GM13976 (cell line): ENCODE data around the gene F11R.

Experiments
- DNase-seq: peaks from one replicate; pipeline ENCODE4 v3.0.0; 2012; ENCODE audit warnings: low spot score
- in situ Hi-C: fragments of 300-500 bp; cut with MboI; formaldehyde crosslinking; loops from one replicate; pipeline ENCODE4 v1.12.0; 2022; ENCODE audit warnings: low sequenced_read_pairs, mixed read lengths, inconsistent platforms; ENCODE audit not compliant: unreplicated experiment
- TF ChIP-seq, protein P1 (sequence below): IDR thresholded peaks from 2 replicates; pipeline ENCODE4 v1.5.1; 2012; ENCODE audit warnings: borderline replicate concordance, mild to moderate bottlenecking; ENCODE audit not compliant: insufficient read depth; ENCODE audit errors: extremely low read depth, missing control alignments, control extremely low read depth

The F11R gene

GRCh38 chr1:160971618-160972056 is 49.3 kb downstream of the F11R start:
- in situ Hi-C loops, result loop anchor here (25.0 kb wide), 1 partner anchor 559 kb away; the partner anchor contains the start of gene VANGL2
- TF ChIP-seq, protein P1, sequence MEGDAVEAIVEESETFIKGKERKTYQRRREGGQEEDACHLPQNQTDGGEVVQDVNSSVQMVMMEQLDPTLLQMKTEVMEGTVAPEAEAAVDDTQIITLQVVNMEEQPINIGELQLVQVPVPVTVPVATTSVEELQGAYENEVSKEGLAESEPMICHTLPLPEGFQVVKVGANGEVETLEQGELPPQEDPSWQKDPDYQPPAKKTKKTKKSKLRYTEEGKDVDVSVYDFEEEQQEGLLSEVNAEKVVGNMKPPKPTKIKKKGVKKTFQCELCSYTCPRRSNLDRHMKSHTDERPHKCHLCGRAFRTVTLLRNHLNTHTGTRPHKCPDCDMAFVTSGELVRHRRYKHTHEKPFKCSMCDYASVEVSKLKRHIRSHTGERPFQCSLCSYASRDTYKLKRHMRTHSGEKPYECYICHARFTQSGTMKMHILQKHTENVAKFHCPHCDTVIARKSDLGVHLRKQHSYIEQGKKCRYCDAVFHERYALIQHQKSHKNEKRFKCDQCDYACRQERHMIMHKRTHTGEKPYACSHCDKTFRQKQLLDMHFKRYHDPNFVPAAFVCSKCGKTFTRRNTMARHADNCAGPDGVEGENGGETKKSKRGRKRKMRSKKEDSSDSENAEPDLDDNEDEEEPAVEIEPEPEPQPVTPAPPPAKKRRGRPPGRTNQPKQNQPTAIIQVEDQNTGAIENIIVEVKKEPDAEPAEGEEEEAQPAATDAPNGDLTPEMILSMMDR, result no peak
- DNase-seq, result no peak

DNA sequence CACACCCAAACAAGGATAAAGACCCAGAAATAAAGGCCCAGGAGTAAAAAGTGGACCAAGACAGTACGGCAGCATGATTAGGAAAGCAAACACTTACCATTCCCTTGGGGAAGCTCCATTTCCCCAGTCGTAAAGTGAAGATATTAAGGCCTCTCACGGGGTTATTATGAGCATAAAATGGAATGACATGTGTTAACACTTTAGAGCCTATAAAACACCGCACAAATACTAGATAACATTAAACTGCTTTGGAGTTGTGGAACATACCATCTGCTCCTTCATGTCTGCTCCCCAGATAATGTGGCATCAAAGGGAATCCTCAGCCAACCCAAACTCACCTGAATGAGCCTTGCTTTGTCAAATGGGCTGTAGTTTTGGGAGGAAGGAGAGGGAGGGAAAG is 57.4 kb downstream of the F11R start:
- DNase-seq, result no peak
- in situ Hi-C loops, result loop anchor here (25.0 kb wide), 1 partner anchor 551 kb away; the partner anchor contains the start of gene VANGL2

DNA sequence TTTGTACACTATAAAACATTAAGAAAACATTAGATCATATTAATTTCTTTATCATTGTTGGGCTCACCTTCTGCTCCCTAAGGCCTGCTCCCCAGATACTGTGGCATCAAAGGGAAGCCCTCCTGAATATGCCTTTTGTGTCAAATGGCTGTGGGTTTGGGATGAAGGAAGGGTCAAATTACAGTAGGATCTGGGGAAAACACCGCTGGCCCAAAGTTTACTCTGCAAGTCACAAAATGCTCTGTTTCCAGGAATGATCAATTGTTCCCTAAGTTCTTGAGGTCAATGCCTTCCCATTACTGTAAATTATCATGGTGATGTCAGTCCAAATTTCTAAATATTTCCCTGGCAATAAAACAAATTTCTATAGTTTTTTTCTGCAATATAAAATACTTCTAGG is 59.5 kb downstream of the F11R start:
- DNase-seq, result no peak

More for the DNA sequence above, 57.4 kb downstream of the F11R start:
- TF ChIP-seq, protein P1, result no peak

DNA sequence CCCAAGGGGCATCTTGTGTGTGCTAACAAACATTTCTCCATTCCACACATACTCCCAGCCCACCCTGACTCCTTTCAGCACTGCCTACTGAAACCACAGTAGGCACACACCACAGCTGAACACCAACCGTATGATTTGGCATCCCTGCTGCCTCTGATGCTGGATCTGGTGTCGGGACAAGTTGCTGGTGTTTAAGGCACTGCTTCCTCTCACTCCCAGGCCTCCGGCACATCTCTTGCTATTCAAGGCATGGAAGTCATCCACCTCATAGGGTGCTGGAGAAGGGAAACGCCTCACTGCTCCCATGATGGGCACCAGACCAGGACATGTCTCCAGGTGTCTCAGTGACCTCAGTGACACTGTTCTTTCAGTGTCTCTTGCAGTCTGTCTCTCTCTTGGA is 64.0 kb downstream of the F11R start:
- TF ChIP-seq, protein P1, result no peak
- in situ Hi-C loops, result loop anchor here (25.0 kb wide), 1 partner anchor 545 kb away; the partner anchor contains the start of gene VANGL2
- DNase-seq, result no peak

More for the DNA sequence above, 59.5 kb downstream of the F11R start:
- in situ Hi-C loops, result loop anchor here (25.0 kb wide), 1 partner anchor 549 kb away; the partner anchor contains the start of gene VANGL2
- TF ChIP-seq, protein P1, result no peak

DNA sequence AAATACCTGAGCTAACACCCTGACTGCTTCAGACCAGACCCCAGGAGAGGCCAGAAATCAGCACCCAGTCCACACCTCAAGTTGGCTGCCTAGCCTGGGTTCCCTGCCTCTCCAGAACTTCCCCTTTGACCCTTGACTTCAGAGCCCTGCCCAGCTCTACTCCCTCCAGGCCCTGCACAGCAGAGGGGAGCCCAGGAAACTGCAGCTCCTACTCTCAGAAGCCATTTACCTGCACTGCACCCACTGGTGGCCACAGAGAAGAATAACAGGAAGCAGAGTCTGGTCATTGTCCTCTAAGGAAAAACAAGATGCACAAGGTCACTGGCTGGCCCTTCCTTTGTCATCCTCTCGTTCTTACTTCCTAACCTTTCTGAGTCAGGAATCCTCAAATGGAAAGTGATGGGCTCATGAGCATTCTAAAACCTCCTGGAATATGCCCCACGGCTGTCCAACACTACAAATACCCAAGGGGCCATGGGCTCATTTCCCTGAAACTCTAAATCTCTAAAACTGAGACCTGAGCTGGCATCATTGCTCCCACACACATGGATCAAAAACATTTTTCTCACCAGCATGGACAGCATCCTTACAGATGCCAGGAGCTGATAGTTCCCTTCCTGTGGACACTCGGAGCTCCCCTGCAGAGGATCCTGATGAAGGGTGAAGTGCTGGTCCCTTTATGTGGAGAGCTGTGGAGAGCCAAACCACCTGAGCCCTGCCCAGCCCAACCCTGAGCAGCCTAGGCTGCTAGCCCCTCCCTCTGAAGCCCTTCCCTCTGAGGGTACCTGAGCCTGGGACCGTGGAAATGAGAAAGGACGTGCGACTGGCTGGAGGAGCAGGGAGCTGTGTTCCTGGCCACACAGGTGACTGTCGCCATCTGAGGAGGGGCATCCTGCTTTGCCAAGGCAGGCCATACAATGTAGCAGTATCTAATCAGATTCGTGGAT is 66.5 kb downstream of the F11R start, which contains the start of gene ITLN2:
TSS of gene ITLN2 (minus strand) at position 652 of the 947 bp plus-strand sequence. CDS start at position 584, 68 bp downstream.
- DNase-seq, result peak; percentile 77
- in situ Hi-C loops, result loop anchor here (5.0 to 25.0 kb wide), 2 partner anchors 117 to 542 kb away; partner anchors contain the start of gene VANGL2
- TF ChIP-seq, protein P1, result peak; percentile 66

DNA sequence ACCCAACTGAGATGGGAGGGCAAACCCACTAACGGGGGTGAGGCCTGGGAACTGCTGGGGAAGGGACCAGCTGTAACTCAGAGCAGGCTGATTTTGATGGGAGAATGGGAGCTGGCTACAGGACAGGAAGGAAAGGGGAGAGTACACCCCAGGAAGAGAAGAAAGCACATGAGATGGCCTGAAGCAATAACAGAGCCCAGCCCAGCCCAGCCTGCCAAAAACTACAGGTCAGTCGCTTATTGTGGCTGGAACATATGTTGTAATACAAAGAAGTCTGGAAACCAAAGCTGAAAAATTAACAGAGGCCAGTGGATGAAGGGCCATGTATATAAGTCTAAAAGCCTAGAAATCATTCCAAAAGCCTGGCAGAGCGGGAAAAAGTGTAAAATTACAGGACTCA is 67.9 kb downstream of the F11R start:
- TF ChIP-seq, protein P1, result no peak
- in situ Hi-C loops, result loop anchor here (5.0 to 25.0 kb wide), 2 partner anchors 116 to 541 kb away; partner anchors contain the start of gene VANGL2

More for the DNA sequence above, 67.9 kb downstream of the F11R start:
- no peak for DNase-seq
